PC-3 (cell line): ENCODE results near the gene ZDHHC8.

ENCODE experiments used
- CTCF ChIP-seq: fragments of 300-600 bp; sonication (generic); conservative IDR thresholded peaks from 2 replicates; pipeline ENCODE4 v1.5.1; 2017; ENCODE audit warnings: antibody characterized with exemption, low read depth, mild to moderate bottlenecking, low read length
- EZH2 ChIP-seq: fragments of 300-600 bp; sonication (generic); IDR thresholded peaks from one replicate; pipeline ENCODE4 v1.6.1; 2017; ENCODE audit warnings: antibody characterized with exemption, mild to moderate bottlenecking, low read length; ENCODE audit not compliant: unreplicated experiment

- TF ChIP-seq CTCF: no peak
- TF ChIP-seq EZH2: no peak
Observed at GRCh38 chr22:20150381-20151275, 19.0 kb downstream of the ZDHHC8 start, which contains the start of gene CCDC188.
